Keratinocyte (primary cell): ENCODE results near the gene SH3PXD2B. TPM values are rescaled to one million over a fixed set of nuclear protein-coding genes. Genes with fewer than 3 reads are reported as not detected.

Source experiments
- DNase-seq: peaks from one replicate; pipeline ENCODE4 v3.0.0-alpha.2; 2011; ENCODE audit warnings: low read depth, missing footprints, low spot score
- FAIRE-seq: peaks from 2 replicates; lab custom pipeline; 2011; peaks lifted over from hg19 to GRCh38; lab: Jason Lieb, UNC
- H2AFZ ChIP-seq: 2 replicates; pipeline ENCODE4 v1.6.0; 2012; ENCODE audit warnings: low read length, control low read depth, inconsistent platforms; ENCODE audit not compliant: control insufficient read depth
- H3K27ac ChIP-seq: 2 replicates; pipeline ENCODE4 v1.5.1; 2011; ENCODE audit warnings: low read length; ENCODE audit not compliant: control insufficient read depth, insufficient read depth
- H3K27me3 ChIP-seq: 3 replicates; pipeline ENCODE4 v1.6.0; 2011; ENCODE audit warnings: low read length; ENCODE audit not compliant: control insufficient read depth, insufficient read depth; ENCODE audit errors: extremely low read depth
- H3K36me3 ChIP-seq, 2 experiments: 2 replicates in 1 of 2; 3 replicates in 1 of 2; pipeline ENCODE4 v1.5.1; 2011; ENCODE audit warnings: low read length in 2 of 2, mild to moderate bottlenecking in 1 of 2; ENCODE audit not compliant: control insufficient read depth in 2 of 2, insufficient read depth in 2 of 2; ENCODE audit errors: extremely low read depth in 1 of 2
- H3K4me1 ChIP-seq: 3 replicates; pipeline ENCODE4 v1.5.1; 2011; ENCODE audit warnings: low read length; ENCODE audit not compliant: control insufficient read depth, insufficient read depth; ENCODE audit errors: extremely low read depth
- H3K4me2 ChIP-seq: 3 replicates; pipeline ENCODE4 v1.6.0; 2011; ENCODE audit warnings: low read depth, low read length; ENCODE audit not compliant: control insufficient read depth, insufficient read depth; ENCODE audit errors: extremely low read depth
- H3K4me3 ChIP-seq, 3 experiments: fragments of 200-600 bp in 1 of 3; sonication (generic) in 1 of 3; 2 replicates in 2 of 3; 3 replicates in 1 of 3; pipeline ENCODE4 v1.5.1; 2011 to 2016; ENCODE audit warnings: low read length in 3 of 3, mild to moderate bottlenecking in 3 of 3, control low read depth in 2 of 3, inconsistent platforms in 1 of 3, low read depth in 1 of 3, mixed read lengths in 1 of 3, mixed run types in 1 of 3, moderate library complexity in 1 of 3; ENCODE audit not compliant: control insufficient read depth in 2 of 3, insufficient read depth in 2 of 3; ENCODE audit errors: extremely low read depth in 1 of 3
- H3K79me2 ChIP-seq: 2 replicates; pipeline ENCODE4 v1.6.0; 2012; ENCODE audit warnings: low read length; ENCODE audit not compliant: control insufficient read depth, insufficient read depth
- H3K9ac ChIP-seq: 3 replicates; pipeline ENCODE4 v1.6.0; 2011; ENCODE audit warnings: low read length; ENCODE audit not compliant: control insufficient read depth, insufficient read depth; ENCODE audit errors: extremely low read depth
- H3K9me1 ChIP-seq: 3 replicates; pipeline ENCODE4 v1.6.0; 2011; ENCODE audit warnings: low read length; ENCODE audit not compliant: control insufficient read depth, insufficient read depth; ENCODE audit errors: extremely low read depth
- H3K9me3 ChIP-seq: 2 replicates; pipeline ENCODE4 v1.5.1; 2012; ENCODE audit warnings: low read depth, low read length; ENCODE audit not compliant: control insufficient read depth
- H4K20me1 ChIP-seq: 3 replicates; pipeline ENCODE4 v1.6.0; 2011; ENCODE audit warnings: low read length; ENCODE audit not compliant: control insufficient read depth, insufficient read depth; ENCODE audit errors: extremely low read depth
- CTCF ChIP-seq, 3 experiments: IDR thresholded peaks in 1 of 3; conservative IDR thresholded peaks in 1 of 3; optimal IDR thresholded peaks in 1 of 3; 2 replicates in 2 of 3; 3 replicates in 1 of 3; pipeline versions ENCODE3 to v1.5.1; 2011; ENCODE audit warnings: low read length in 3 of 3, mild to moderate bottlenecking in 3 of 3, moderate library complexity in 2 of 3, control low read depth in 1 of 3, inconsistent platforms in 1 of 3; ENCODE audit not compliant: insufficient read depth in 2 of 3; ENCODE audit errors: extremely low read depth in 1 of 3
- EZH2 ChIP-seq: IDR thresholded peaks from one replicate; pipeline ENCODE4 v1.6.1; 2012; ENCODE audit warnings: inconsistent platforms, mild to moderate bottlenecking, low read length, moderate library complexity
- dilution Hi-C: fragments of 300-500 bp; cut with MboI; formaldehyde crosslinking; loops from one replicate; pipeline ENCODE4 v1.7.0; 2020; ENCODE audit warnings: low sequenced_read_pairs; ENCODE audit not compliant: extremely low pct_ligation_motif_present
- polyA plus RNA-seq, 5 experiments: library from polyadenylated mRNA; depleted of rRNA in 3 of 5; stranded (reverse) in 3 of 5; stranded (forward) in 1 of 5; unstranded in 1 of 5; fragments of >200 nt; gene quantifications; 1 replicate in 1 of 5; 2 replicates in 3 of 5; 3 replicates in 1 of 5; pipeline versions ENCODE4 v1.2.1 to v1.2.3, GENCODE V29; 2011 to 2012; ENCODE audit warnings: missing spikeins in 2 of 5, low read depth in 1 of 5, low replicate concordance in 1 of 5

Gene SH3PXD2B
- polyA plus RNA-seq, 1 donor (not counting 4 experiments of a cell fraction or from before 2014, with no cell fraction given): 17.3 TPM

GRCh38 chr5:172280317-172280716, 174.0 kb downstream of the SH3PXD2B start:
- Histone ChIP-seq H4K20me1 (no peaks in the 10 kb centered on the region), H3K4me2 (no peak overlapping the region), H3K4me1 (peaks cover 34% of the 10 kb centered on the region), H3K79me2 (peaks cover 76% of the 10 kb centered on the region), H3K27ac (no peak overlapping the region), H3K4me3 (no peak overlapping the region), H3K36me3 (peaks cover 2% of the 10 kb centered on the region in 2 experiments), H3K9me1 (no peaks in the 10 kb centered on the region), H3K27me3 (no peaks in the 10 kb centered on the region), H3K9me3 (no peaks in the 10 kb centered on the region), H3K9ac (no peak overlapping the region), H2AFZ (no peak overlapping the region)
- no peak for DNase-seq
- FAIRE-seq: no peak
- TF ChIP-seq CTCF (optimal IDR thresholded peaks at IDR 0.05 in 1 of 3, IDR thresholded peaks at IDR 0.05 in 1 of 3, conservative IDR thresholded peaks at IDR 0.05 in 1 of 3; ENCODE audit: extremely low read depth in 1 of 3, insufficient read depth in 2 of 3, low read length in 3 of 3) (no peak), EZH2 (no peak)
- dilution Hi-C loops: no loop called here

- FAIRE-seq: no peak
Measured at GRCh38 chr5:172278356-172278755, 176.0 kb downstream of the SH3PXD2B start.

More at GRCh38 chr5:172278356-172278755, 176.0 kb downstream of the SH3PXD2B start:
- Histone ChIP-seq H4K20me1 (no peaks in the 10 kb centered on the region), H3K79me2 (peaks cover 91% of the 10 kb centered on the region), H3K9me1 (no peaks in the 10 kb centered on the region), H2AFZ (no peak overlapping the region), H3K4me3 (no peak overlapping the region), H3K4me1 (peaks cover 29% of the 10 kb centered on the region), H3K4me2 (no peak overlapping the region), H3K36me3 (peaks cover 2% of the 10 kb centered on the region in 2 experiments), H3K27me3 (no peaks in the 10 kb centered on the region), H3K27ac (no peak overlapping the region), H3K9me3 (no peaks in the 10 kb centered on the region), H3K9ac (no peak overlapping the region)
- TF ChIP-seq EZH2 (no peak), CTCF (optimal IDR thresholded peaks at IDR 0.05 in 1 of 3, IDR thresholded peaks at IDR 0.05 in 1 of 3, conservative IDR thresholded peaks at IDR 0.05 in 1 of 3; ENCODE audit: extremely low read depth in 1 of 3, insufficient read depth in 2 of 3, low read length in 3 of 3) (no peak)
- no peak for DNase-seq
- dilution Hi-C loops: no loop called here
